Smooth muscle cell (in vitro differentiated cells): ENCODE data around the gene TNFSF15. TPM values are rescaled to one million over a fixed set of nuclear protein-coding genes. Genes with fewer than 3 reads are reported as not detected.

Source experiments
- DNase-seq: peaks from one replicate; lab custom pipeline; 2025; ENCODE audit not compliant: unreplicated experiment; lab: John Stamatoyannopoulos, UW
- H2AFZ ChIP-seq: fragments of 200-600 bp; sonication (generic); 2 replicates; pipeline ENCODE4 v1.6.0; 2016; ENCODE audit warnings: antibody characterized with exemption, low read depth, mild to moderate bottlenecking
- H3F3A ChIP-seq: fragments of 200-600 bp; sonication (generic); 2 replicates; pipeline ENCODE4 v1.6.0; 2017; ENCODE audit warnings: antibody characterized with exemption, low read depth
- H3K27ac ChIP-seq: fragments of 200-600 bp; sonication (generic); 2 replicates; pipeline ENCODE4 v1.5.1; 2016; ENCODE audit warnings: low read depth, mild to moderate bottlenecking
- H3K27me3 ChIP-seq: fragments of 200-600 bp; sonication (generic); 2 replicates; pipeline ENCODE4 v1.6.1; 2016; ENCODE audit warnings: low read depth, mild to moderate bottlenecking
- H3K36me3 ChIP-seq: fragments of 200-600 bp; sonication (generic); 2 replicates; pipeline ENCODE4 v1.5.1; 2016; ENCODE audit warnings: low read depth
- H3K4me1 ChIP-seq: fragments of 200-600 bp; sonication (generic); 2 replicates; pipeline ENCODE4 v1.5.1; 2016; ENCODE audit warnings: low read depth
- H3K4me2 ChIP-seq: fragments of 200-600 bp; sonication (generic); 2 replicates; pipeline ENCODE4 v1.6.0; 2016; ENCODE audit warnings: mild to moderate bottlenecking
- H3K4me3 ChIP-seq: fragments of 200-600 bp; sonication (generic); 2 replicates; pipeline ENCODE4 v1.5.1; 2016; ENCODE audit warnings: mild to moderate bottlenecking
- H3K79me2 ChIP-seq: fragments of 200-600 bp; sonication (generic); 2 replicates; pipeline ENCODE4 v1.6.0; 2016; ENCODE audit warnings: low read depth, mild to moderate bottlenecking
- H3K9ac ChIP-seq: fragments of 200-600 bp; sonication (generic); 2 replicates; pipeline ENCODE4 v1.6.0; 2016; ENCODE audit warnings: low read depth
- H3K9me3 ChIP-seq: fragments of 200-600 bp; sonication (generic); replicated peaks from 2 replicates; pipeline ENCODE4 v1.5.1; 2016; ENCODE audit warnings: low read depth
- H4K20me1 ChIP-seq: fragments of 200-600 bp; sonication (generic); 2 replicates; pipeline ENCODE4 v1.6.0; 2016; ENCODE audit warnings: low read depth
- CTCF ChIP-seq: fragments of 200-600 bp; sonication (generic); IDR thresholded peaks from 2 replicates; pipeline ENCODE4 v1.5.1; 2017; ENCODE audit warnings: borderline replicate concordance, mild to moderate bottlenecking, antibody characterized with exemption; ENCODE audit not compliant: insufficient read depth, poor library complexity, severe bottlenecking
- WGBS: methylation state at CpG from one replicate; pipeline ENCODE4 v1.1.7; 2016; ENCODE audit warnings: low lambda C conversion rate; 5-methylcytosine and 5-hydroxymethylcytosine counted together
- polyA plus RNA-seq: library from polyadenylated mRNA; unstranded; fragments of >200 nt; fragmentation: Nextera tagmentation; extraction: Ambion mirVana; gene quantifications from 2 replicates; pipeline ENCODE4 v1.2.1, GENCODE V29; 2016
- total RNA-seq: library from RNA; depleted of rRNA; stranded (reverse); fragments of >200 nt; gene quantifications from 2 replicates; pipeline ENCODE4 v1.2.3, GENCODE V29; 2014

Gene TNFSF15
- total and polyA plus RNA-seq, 2 experiments from 2014 or later: 2.3 to 5.5 TPM

GRCh38 chr9:114785866-114786650 is 19.8 kb downstream of the TNFSF15 start:
- no peak overlapping the region for H3K4me3 ChIP-seq
- peaks cover 5% of the 10 kb centered on the region for H3K4me1 ChIP-seq
- TF ChIP-seq CTCF: no peak
- 45% methylated on average over 5 of the region's 5 CpGs for WGBS
- H3K36me3 ChIP-seq: no peaks in the 10 kb centered on the region
- H2AFZ ChIP-seq: no peak overlapping the region
- no peaks in the 10 kb centered on the region for H3F3A ChIP-seq
- no peak overlapping the region for H3K4me2 ChIP-seq
- H4K20me1 ChIP-seq: no peaks in the 10 kb centered on the region
- no peaks in the 10 kb centered on the region for H3K27me3 ChIP-seq
- no peak overlapping the region for H3K9ac ChIP-seq
- H3K9me3 ChIP-seq: no peaks in the 10 kb centered on the region
- H3K27ac ChIP-seq: no peak overlapping the region
- DNase-seq: no peak
- no peaks in the 10 kb centered on the region for H3K79me2 ChIP-seq

DNA sequence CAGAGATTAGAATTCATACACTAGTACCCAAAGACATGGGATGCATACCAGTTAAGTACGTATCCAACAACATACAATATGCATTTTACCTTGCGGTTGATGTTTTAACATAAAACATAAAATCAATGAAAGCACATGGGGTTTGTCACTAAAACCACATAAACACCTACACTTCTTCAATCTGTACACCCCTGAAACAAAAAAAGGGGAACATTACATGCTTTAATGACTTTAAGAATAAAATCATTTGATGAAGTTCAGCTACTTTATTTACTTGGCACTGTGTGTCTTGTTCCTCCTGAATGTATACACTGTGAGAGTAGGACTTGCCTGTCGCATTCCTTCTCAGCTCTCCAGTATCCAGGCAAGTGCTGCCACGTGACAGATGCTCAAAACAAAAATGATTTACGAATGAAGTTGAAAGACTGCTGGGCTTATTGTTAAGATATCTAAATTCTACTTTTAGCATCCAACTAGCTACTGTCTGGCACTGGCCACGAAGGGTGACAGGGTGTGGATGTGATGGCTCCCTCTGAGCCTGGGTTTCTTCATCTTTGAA is 21.0 kb downstream of the TNFSF15 start:
- no peaks in the 10 kb centered on the region for H3K9me3 ChIP-seq
- H3F3A ChIP-seq: no peaks in the 10 kb centered on the region
- no peaks in the 10 kb centered on the region for H3K36me3 ChIP-seq
- H2AFZ ChIP-seq: no peak overlapping the region
- no peak for DNase-seq
- H3K4me1 ChIP-seq: peaks cover 5% of the 10 kb centered on the region
- no peak overlapping the region for H3K27ac ChIP-seq
- TF ChIP-seq CTCF: no peak
- H3K4me3 ChIP-seq: no peak overlapping the region
- 75% methylated on average over 6 of the region's 6 CpGs for WGBS
- no peaks in the 10 kb centered on the region for H3K27me3 ChIP-seq
- no peak overlapping the region for H3K4me2 ChIP-seq
- no peaks in the 10 kb centered on the region for H3K79me2 ChIP-seq
- H4K20me1 ChIP-seq: no peaks in the 10 kb centered on the region
- no peak overlapping the region for H3K9ac ChIP-seq

DNA sequence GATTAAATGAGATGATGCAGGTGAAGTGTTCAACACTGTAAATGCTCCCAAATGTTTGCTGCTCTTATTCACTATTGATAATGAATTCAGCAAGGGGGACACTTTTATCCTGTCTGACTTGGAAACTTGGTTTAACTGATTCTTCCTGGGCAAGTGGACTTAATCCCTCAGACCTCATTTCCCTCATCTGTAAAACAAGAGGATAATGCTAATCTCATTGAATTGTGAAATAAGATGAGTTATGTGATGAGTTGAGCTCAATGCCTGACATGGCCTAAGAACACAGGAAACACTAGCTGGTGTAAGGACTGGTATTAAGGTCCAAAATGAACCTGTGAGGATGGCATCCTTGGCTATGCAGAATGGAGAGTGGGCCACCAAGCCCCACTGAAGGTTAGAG is 23.3 kb downstream of the TNFSF15 start:
- Histone ChIP-seq H3K79me2 (no peaks in the 10 kb centered on the region), H3K9ac (no peak overlapping the region), H3K27ac (no peak overlapping the region), H3K4me2 (no peak overlapping the region), H3K4me3 (no peak overlapping the region), H2AFZ (no peak overlapping the region), H3K4me1 (peaks cover 5% of the 10 kb centered on the region), H3K27me3 (no peaks in the 10 kb centered on the region), H3K9me3 (no peaks in the 10 kb centered on the region), H3K36me3 (no peaks in the 10 kb centered on the region), H3F3A (no peaks in the 10 kb centered on the region), H4K20me1 (no peaks in the 10 kb centered on the region)
- no peak for DNase-seq
- no peak for TF ChIP-seq CTCF
